NCI-H2107 treated with DMSO at 0.1 percent for 48 hours (cell line): ENCODE results near the gene ZNF804B.

Experiments used
- DNase-seq: peaks from one replicate; lab custom pipeline; 2025; ENCODE audit not compliant: unreplicated experiment; lab: John Stamatoyannopoulos, UW

Gene ZNF804B

DNA sequence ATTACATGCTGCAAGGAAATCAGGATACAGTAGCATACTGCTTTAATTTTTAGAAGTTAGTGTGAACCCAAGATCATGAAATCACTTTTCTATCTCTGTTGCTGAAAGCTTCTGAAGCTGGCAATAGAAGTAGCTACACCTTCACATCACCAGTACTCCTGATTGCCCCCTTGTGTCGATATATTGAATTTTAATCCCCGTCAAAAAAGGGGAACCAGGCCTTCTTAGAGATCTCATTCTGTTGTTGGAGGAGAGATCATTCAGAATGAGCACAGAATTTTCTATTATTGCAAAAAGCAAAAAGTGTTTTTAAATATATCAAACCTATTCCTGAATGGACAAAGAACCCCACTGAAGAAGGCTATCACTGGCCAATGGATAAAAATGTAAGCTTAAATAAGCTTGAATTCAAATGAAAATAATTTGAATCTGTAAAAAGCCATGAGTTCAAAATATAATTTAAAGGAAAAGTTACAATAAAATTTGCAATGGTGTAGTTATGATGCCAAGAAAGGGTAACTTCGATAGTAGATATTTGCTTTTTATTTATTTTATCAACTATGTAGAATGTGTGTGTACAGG, 75.7 kb downstream of the ZNF804B start:
- no peak for DNase-seq

GRCh38 chr7:88842201-88842600, 82.7 kb downstream of the ZNF804B start:
- DNase-seq, result no peak

GRCh38 chr7:88845091-88845490, 85.6 kb downstream of the ZNF804B start:
- no peak for DNase-seq

GRCh38 chr7:88851220-88851619, 91.7 kb downstream of the ZNF804B start:
- DNase-seq, result no peak

DNA sequence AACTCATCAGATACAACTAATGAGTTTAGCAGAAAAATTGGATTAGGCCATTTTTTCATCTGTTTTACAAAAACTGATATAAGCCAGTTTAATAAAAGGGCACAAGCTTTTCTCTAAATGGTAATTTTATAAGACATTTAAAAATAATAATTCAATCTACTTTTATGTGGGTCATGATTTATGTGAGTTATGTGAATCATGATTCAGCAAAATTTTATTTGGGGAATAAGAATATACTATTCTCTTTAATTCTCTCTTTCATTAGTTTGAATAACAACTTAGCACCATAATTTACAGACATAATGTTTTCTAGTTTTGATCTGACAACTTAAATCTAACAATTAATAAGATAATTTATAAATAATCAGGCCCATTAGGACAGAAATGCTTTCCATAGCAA, 99.8 kb downstream of the ZNF804B start:
- no peak for DNase-seq

DNA sequence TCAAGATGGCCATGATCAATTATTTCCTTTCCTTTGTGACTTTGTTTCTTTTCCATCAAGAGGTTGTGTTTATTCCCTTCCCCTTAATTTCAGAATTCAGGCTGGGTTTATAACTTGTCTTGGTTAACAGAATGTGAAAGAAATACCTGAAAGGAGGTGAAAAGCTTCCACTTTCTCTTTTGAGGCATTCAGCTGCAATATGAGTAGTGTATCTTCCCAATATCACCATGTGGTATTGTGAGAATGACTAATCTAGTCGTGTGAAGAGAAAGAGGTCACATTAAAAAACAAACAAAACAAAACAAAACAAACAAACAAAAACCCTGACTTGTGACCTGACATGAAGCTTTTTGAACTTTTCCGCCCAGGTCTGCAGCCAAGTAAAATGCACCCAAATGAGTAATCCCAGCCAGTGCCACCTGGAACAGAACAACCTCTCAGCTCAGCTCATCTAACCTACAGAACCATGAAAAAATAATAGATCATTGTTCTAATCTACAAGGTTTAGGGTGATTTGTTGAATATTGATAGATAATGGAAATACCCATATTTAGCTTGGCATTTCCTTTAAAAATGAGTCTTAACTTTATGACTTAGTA, 106.9 kb downstream of the ZNF804B start:
- no peak for DNase-seq

GRCh38 chr7:88867158-88867557, 107.7 kb downstream of the ZNF804B start:
- DNase-seq, result no peak

DNA sequence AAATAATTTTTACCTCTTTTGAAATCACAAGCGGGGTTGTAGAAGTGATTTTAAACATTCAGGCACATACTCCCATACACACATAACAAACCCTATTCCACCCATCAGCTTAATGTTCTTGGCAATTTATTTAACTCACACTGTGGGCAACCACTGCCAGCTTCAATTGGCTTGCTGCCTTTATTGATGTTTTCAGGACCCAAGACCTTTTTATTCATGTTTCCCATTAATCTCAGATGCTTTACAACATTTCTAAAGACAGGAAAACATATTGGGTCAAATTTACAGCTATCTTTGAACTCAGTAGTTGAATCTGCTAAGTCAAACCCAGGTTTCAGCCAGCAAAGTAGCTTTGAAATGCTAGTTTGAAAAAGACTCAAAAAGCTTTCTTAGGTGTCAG, 109.0 kb downstream of the ZNF804B start:
- no peak for DNase-seq

GRCh38 chr7:88881136-88881535, 121.6 kb downstream of the ZNF804B start:
- no peak for DNase-seq

GRCh38 chr7:88885131-88885530, 125.6 kb downstream of the ZNF804B start:
- no peak for DNase-seq

DNA sequence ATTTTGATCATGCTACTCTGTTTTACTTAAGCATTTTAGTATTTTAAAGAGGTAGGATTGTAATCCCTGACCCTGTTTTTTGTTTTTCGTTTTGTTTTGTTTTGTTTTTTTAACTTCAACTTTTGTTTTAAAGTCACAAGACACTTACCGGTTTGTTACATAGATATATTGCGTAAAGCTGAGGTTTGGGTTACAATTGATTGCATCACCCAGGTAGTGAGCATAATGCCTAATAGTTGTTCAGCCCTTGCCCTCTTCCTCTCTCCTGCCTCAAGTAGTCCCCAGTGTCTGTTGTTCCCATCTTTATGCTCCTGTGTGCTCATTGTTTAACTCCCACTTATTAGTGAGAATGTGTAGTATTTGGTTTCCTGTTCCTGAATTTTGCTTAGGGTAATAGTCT, 129.2 kb downstream of the ZNF804B start:
- no peak for DNase-seq

DNA sequence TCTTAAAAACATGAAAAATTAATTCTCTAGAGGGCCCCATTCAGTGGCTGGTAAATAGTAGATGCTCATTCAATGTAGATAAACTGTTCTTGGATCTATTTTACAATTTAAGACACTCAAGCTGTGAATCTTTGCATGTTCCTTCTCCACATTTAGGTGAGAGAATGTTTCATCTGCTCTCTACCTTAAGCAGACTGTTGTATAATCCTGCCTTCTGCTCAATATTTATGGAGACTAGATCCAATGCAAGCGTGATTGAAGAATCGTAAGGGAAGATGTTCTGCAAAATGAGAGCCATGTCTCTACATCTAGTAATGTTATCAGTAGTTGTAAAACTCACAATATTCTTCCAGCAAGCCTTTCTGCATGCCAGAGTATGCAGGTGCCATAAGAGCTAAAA, 151.0 kb downstream of the ZNF804B start:
- no peak for DNase-seq

GRCh38 chr7:88912852-88913251, 153.4 kb downstream of the ZNF804B start:
- no peak for DNase-seq

- no peak for DNase-seq
Measured at GRCh38 chr7:88915615-88916014, 156.1 kb downstream of the ZNF804B start.

DNA sequence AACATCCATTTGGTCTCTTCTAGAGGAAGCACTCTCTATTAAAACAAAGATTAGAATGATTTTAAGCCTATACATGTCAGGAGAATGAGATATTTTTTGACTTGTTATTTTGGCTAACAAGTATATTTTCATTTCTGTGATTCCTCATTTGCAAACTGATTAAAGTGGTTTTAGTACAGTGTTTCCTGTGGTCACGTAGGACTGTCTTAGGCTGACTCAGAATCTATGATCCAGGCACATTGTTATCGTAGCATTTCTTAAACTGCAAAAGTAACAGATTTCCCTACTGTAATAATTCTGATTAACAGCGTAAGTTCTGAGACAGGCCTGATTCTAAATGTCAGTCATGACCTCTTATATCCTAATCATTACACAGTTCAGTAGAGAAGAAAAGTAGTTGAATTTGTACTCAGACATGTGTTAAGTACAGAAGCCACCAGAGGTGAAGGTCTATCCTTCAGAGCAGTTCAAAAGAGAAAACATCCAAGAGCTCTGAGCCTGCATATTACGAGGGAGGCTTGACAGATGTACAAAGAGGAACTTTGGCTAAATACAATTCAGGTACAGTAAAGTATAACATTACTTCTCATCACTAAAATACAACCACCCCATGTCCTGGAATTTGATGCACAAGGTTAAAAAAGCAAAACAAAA, 160.1 kb downstream of the ZNF804B start:
- DNase-seq, result no peak

GRCh38 chr7:88922944-88923343, 163.4 kb downstream of the ZNF804B start:
- DNase-seq, result no peak

- no peak for DNase-seq
Measured at GRCh38 chr7:88928276-88928675, 168.8 kb downstream of the ZNF804B start.

DNA sequence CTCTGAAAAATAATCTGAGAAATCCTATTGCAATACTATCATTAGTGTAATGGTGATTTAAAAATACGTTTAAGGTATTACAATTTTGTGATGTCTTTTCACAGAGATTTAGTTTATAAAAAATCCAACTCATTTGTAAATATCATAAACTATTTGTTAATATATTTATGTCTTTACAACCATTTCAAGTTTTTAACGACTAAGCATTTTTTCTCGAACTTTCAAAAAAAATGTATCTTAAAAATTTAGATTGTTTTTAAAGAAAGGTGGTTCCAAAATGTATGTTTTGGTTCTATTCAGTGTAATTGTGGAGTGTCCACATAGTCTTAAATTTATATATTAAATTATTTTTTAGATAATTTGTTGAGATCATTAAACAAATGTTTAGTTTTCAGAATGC, 170.2 kb downstream of the ZNF804B start:
- DNase-seq, result no peak

DNA sequence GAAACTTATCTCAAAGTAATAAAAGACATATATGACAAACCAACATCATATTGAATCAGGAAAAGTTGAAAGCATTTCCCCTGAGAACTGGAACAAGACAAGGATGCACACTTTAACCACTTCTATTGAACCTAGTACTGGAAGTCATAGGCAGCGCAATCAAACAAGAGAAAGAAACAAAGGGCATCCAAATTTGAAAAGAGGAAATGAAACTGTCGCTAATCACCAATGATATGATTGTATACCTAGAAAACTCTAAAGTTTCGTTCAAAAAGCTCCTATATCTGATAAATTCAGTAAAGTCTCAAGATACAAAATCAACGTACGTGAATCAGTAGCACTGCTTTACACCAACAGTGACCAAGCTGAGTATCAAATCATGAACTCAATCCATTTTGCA, 173.8 kb downstream of the ZNF804B start:
- DNase-seq, result no peak

DNA sequence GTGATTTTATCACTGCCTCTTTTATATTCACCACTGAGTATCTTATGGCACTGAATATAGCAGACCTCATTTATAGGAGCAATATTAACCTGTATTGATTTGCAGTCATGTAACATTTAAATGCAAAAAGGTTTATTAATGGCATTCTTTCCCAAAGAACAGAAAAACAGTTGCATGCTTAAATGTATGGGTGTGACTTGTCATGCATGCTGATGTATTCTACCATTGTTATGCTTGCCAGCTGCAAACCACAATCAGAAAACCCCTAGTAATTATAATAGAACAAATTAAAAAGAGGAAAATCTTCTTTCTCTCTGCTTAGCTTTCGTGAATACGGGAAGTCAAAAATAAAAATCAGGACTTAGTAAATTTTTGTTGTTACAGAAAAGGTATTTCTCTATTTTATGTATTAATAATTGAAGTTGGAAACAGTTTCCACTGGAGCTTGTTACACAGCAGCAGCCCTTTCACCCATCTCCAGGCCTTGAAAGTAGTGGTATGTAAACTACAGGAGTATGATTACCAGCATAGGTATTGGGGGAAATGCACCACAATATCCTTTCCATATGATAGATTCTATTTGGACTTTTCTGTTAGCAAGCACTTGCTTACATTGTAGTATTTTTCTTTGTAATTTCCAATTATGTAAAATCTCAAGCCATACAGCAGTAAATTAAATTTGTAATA, 183.5 kb downstream of the ZNF804B start:
- DNase-seq, result no peak

DNA sequence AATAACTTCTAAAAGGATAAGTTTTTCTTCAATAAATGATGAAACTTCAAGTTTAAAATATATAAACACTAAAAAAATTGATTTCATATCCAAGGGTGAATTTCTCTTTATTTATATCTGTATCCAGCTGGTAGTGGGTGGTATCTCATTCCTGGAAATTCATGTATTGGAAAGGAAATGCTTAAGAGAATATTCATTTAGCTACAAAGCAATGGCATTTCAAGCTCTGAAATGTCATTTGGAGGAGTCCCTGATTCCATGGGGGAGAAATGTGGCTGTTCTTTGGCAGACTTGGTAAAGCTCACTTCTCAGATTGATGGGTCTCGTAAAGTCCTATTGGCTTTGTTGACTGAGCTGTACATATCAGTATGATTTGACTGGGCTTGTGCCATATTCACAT, 192.3 kb downstream of the ZNF804B start:
- DNase-seq, result no peak

DNA sequence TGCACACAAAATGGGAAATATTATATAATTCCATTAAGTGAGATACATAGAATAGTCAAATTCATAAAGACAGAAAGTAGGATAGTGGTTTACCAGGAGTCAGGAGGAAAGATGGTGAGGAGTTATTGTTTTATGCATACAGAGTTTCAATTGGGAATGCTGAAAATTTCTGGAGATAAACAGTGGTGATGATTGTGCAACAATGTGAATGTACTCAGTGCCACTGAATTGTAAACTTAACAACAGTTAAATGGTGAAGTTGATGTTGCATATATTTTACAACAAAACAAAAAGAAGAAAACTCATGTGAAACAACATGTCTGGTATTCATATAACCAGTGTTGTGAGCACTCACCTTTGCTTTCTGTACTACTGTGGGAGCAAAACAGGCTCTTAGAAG, 204.9 kb downstream of the ZNF804B start:
- no peak for DNase-seq
